WERI-Rb-1 (cell line): ENCODE measurements around the gene CLTRN.
A peak's percentile ranks its signal among the peaks of the same experiment; 100 is the strongest.

Experiments used
- DNase-seq: peaks from one replicate; pipeline ENCODE4 v3.0.0-alpha.2; 2020
- H3K27ac ChIP-seq: fragments of 250-450 bp; sonication (Bioruptor Pico); 2 replicates; pipeline ENCODE4 v1.5.1; 2020; ENCODE audit warnings: mild to moderate bottlenecking, moderate library complexity
- H3K27me3 ChIP-seq: fragments of 250-450 bp; sonication (Bioruptor Pico); 2 replicates; pipeline ENCODE4 v1.5.1; 2021; ENCODE audit warnings: mild to moderate bottlenecking, low read depth, moderate library complexity; ENCODE audit not compliant: insufficient read depth, severe bottlenecking
- H3K36me3 ChIP-seq: fragments of 250-450 bp; sonication (Bioruptor Pico); 2 replicates; pipeline ENCODE4 v1.5.1; 2020; ENCODE audit warnings: mild to moderate bottlenecking, moderate library complexity
- H3K4me3 ChIP-seq: 2 replicates; pipeline ENCODE4 v1.5.1; 2011; ENCODE audit warnings: low read depth, mild to moderate bottlenecking, control low read depth, low read length
- H3K9me3 ChIP-seq: fragments of 250-450 bp; sonication (Bioruptor Pico); 2 replicates; pipeline ENCODE4 v1.5.1; 2021; ENCODE audit warnings: mild to moderate bottlenecking, moderate library complexity; ENCODE audit not compliant: severe bottlenecking
- CTCF ChIP-seq: IDR thresholded peaks from 2 replicates; pipeline ENCODE4 v1.5.1; 2011; ENCODE audit warnings: low read depth, mild to moderate bottlenecking, control low read depth, inconsistent platforms, low read length

Gene CLTRN

GRCh38 chrX:15678339-15678738 lies 13.7 kb upstream of the CLTRN start:
- H3K36me3 ChIP-seq, result peaks cover 9% of the 10 kb centered on the region
- H3K27ac ChIP-seq, result no peak overlapping the region
- no peaks in the 10 kb centered on the region for H3K9me3 ChIP-seq
- no peak for DNase-seq
- no peak overlapping the region for H3K4me3 ChIP-seq
- no peaks in the 10 kb centered on the region for H3K27me3 ChIP-seq
- TF ChIP-seq CTCF, result no peak

GRCh38 chrX:15676886-15677285 lies 12.3 kb upstream of the CLTRN start:
- Histone ChIP-seq H3K27me3 (no peaks in the 10 kb centered on the region), H3K9me3 (no peaks in the 10 kb centered on the region), H3K36me3 (peaks cover 9% of the 10 kb centered on the region), H3K4me3 (no peak overlapping the region), H3K27ac (no peak overlapping the region)
- no peak for TF ChIP-seq CTCF
- DNase-seq, result no peak

GRCh38 chrX:15675490-15675921 lies 10.9 kb upstream of the CLTRN start:
- peak; percentile 90 for DNase-seq
- Histone ChIP-seq H3K27me3 (no peaks in the 10 kb centered on the region), H3K4me3 (peak overlapping the region; percentile 89), H3K9me3 (no peaks in the 10 kb centered on the region), H3K27ac (peak overlapping the region; percentile 98), H3K36me3 (no peaks in the 10 kb centered on the region; the same call in none of the 2 replicates)
- TF ChIP-seq CTCF, result no peak

- Histone ChIP-seq H3K4me3 (peak overlapping the region; percentile 89), H3K9me3 (no peaks in the 10 kb centered on the region), H3K27me3 (no peaks in the 10 kb centered on the region), H3K27ac (peak overlapping the region; percentile 98), H3K36me3 (no peaks in the 10 kb centered on the region; the same call in none of the 2 replicates)
- TF ChIP-seq CTCF, result no peak
- DNase-seq, result peak; percentile 95
These were observed 10.4 kb upstream of the CLTRN start for GRCh38 chrX:15674841-15675489.

GRCh38 chrX:15674514-15674840 lies 9.9 kb upstream of the CLTRN start:
- Histone ChIP-seq H3K36me3 (no peaks in the 10 kb centered on the region; the same call in none of the 2 replicates), H3K4me3 (peak overlapping the region; percentile 89), H3K27me3 (no peaks in the 10 kb centered on the region), H3K9me3 (no peaks in the 10 kb centered on the region), H3K27ac (peak overlapping the region; percentile 98)
- DNase-seq, result no peak
- TF ChIP-seq CTCF, result no peak

- no peak overlapping the region for H3K27ac ChIP-seq
- H3K9me3 ChIP-seq, result no peaks in the 10 kb centered on the region
- no peak for TF ChIP-seq CTCF
- DNase-seq, result no peak
- no peaks in the 10 kb centered on the region for H3K27me3 ChIP-seq
- H3K4me3 ChIP-seq, result peak overlapping the region; percentile 89
- no peaks in the 10 kb centered on the region; the same call in none of the 2 replicates for H3K36me3 ChIP-seq
These were observed 9.4 kb upstream of the CLTRN start for GRCh38 chrX:15673970-15674369.
